ENCODE results near the gene PLCB4.

PLCB4 gene

GRCh38 chr20:9059931-9060330, 9.0 kb upstream of the PLCB4 start:
- no peak for DNase-seq (ENCODE audit: low read depth in 2 of 2, low spot score in 1 of 2)

- no peak for DNase-seq (ENCODE audit: low read depth in 2 of 2, low spot score in 1 of 2)
Measured at GRCh38 chr20:9061434-9061833, 7.5 kb upstream of the PLCB4 start.

DNA sequence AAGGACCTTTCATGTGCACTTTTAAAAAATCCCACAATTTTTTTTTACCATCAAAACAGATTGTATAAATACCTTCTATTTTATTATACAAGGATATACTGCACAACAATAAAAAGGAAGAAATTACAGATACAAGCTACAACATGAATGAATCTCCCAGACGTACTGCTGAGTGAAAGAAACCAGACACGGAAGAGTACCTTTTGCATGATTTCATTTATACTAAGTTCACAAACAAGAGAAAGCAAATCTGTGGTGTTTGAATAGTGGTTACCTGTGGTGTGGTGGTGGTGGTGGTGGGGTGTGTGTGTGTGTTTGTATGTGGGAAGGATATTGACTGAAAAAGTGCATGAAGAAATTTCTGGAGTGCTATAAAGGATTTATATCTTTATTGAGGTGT, 6.8 kb upstream of the PLCB4 start:
- DNase-seq (ENCODE audit: low read depth in 2 of 2, low spot score in 1 of 2): no peak

DNA sequence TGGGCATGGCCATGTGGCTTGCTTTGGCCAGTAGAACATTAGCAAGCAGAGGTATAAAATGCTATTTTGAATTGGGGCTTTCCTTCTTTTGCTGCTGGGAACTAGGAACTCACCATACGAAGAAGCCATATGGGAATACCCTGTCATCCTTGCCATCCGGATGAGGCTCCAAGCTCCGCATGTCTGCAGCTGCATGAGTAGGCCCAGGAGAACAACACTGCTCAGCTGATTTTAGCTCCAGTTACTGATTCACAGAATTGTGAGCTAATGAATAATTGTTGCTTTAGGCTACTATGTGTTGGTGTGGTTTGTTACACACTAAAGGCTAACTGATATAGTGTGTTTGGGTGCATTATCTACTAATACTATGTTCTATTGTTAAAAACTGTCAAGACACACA, 2.7 kb upstream of the PLCB4 start:
- no peak for DNase-seq (ENCODE audit: low read depth in 2 of 2, low spot score in 1 of 2)

DNA sequence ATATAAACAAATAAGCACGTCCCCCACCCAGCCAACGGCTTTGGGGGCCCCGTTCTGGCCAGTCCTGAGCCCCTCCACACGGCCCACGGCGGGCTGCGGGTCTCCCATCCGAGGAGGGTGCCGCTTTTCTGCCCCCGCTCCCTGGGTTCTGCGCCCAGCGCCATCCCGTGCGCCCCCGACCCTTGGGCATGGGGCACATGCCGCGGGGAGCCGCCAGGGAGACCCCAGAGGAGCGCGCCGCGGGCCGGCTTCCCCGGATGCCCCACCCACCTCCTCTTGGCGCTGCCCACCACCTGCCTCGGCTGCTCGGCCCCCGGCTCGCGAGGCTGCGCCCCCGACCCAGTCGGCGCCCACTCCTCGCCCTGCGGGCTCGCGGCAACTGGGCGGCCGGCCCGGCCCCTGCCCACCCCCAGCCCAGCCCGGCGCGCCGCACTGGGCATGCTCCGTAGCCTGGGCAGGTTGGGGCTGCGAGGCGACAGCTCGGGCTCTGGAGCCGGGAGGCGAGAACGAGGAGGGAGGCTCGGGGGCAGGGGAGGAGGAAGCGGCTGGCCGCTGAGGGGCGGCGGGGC, 570 bp upstream of the PLCB4 start:
- DNase-seq (ENCODE audit: low read depth in 2 of 2, low spot score in 1 of 2): no peak

- no peak for DNase-seq (ENCODE audit: low read depth in 2 of 2, low spot score in 1 of 2)
Measured at GRCh38 chr20:9070304-9070703, 1.4 kb downstream of the PLCB4 start.

DNA sequence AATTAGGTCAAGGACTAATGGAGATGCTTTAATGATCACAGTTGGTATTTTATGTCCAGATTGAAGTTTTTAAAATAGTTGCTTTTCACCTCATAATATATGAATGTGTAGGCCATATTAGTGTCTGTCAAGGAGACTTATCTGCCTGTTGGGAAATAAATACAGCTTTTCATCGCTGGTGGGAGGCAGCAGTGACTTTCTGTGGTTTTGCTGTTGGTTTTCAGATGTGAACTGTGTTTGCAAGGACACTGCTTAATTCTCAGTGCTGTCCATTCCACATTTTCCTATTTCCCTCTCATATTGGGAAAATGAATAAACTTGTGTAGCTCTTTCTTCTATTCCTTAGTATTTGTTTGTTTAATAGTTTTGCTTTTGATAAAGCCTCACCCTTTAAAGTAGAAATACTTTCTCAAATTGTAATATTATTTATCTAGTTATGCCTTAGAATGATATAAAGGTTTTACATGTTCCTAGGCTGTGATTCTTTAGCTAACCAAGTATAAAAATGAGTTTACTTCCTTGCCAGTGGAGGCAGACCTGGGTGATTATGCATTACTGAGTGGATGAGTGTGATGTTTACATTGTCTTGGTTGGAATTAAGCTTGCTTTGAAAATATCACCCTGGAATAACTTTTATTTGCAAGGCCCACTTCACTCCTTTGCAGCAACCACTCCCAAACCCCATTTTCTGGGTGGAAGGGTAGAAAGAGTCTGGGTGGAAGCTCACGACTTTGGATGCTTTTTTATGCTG, 3.3 kb downstream of the PLCB4 start:
- DNase-seq (ENCODE audit: low read depth in 2 of 2, low spot score in 1 of 2): no peak

DNA sequence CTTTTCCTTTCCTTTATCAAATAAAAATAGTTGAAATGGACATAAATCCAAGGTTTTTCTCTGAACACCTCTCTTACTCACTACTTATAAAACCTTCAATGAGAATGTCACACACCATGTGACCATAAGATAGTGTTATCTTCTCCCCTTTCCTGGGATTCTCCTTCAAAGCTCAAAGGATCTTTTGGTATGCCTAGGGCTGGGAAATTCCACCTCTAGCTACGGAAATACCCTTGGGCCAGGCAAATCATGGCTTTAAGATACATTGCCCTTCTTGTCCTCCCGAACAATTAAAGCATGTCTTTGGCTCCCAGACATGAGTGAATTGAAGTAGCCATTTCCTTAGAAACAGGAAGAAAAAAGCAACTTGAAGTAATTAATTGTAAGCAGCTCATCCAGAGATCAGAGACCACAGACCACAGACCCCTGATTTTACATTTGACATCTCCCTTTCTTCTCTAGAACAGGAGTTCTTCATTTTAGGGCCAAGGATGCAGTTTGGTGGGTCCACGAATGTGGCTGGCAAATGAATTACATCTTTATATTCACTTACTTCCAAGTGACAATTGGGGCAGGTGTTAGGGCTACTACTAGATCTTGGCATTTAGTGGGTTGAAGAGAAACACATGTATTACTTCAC, 4.1 kb downstream of the PLCB4 start:
- DNase-seq (ENCODE audit: low read depth in 2 of 2, low spot score in 1 of 2): no peak

DNA sequence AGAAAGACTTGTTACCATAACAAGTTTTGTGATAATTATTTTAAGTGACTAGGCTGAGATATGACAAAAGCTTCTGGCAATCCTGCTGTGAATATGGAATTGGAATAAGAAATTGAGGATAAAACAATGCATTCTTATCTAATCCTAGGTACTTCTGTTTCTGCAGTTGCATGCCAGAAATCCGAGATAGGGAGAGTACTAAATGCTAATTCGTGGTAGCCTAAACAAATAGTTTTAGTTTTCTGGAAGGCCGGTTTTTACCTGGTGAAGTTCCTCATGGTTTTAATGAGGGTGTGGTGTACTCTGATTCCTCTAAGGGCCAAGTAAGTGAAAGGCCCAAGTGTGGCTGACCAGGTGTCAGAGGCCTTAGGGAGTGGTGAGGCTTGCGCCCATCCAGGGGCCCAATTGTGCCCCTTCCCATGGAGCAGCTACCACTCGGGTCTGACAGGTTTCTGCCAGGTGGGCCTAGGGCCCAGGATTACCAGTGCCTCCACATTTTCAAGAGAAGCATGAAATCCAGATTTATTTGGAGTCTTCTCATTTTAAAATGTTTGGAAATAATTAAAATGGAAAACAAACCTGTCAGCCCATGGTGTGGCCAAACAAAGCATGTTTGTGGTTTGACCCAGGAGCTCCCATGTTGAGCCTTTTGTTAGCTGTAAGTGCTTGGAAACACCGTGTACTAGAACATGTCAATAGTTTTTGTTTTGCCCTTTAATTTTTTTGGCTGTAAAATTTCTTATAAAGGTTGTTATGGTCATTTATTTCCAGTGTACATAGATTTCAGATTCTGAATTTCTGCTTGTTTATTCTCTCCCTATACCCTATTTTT, 6.6 kb downstream of the PLCB4 start:
- no peak for DNase-seq (ENCODE audit: low read depth in 2 of 2, low spot score in 1 of 2)

- no peak for DNase-seq (ENCODE audit: low read depth in 2 of 2, low spot score in 1 of 2)
Measured at GRCh38 chr20:9076440-9076839, 7.6 kb downstream of the PLCB4 start.

GRCh38 chr20:9078826-9079731, 10.2 kb downstream of the PLCB4 start:
- DNase-seq (ENCODE audit: low read depth in 2 of 2, low spot score in 1 of 2): no peak

DNA sequence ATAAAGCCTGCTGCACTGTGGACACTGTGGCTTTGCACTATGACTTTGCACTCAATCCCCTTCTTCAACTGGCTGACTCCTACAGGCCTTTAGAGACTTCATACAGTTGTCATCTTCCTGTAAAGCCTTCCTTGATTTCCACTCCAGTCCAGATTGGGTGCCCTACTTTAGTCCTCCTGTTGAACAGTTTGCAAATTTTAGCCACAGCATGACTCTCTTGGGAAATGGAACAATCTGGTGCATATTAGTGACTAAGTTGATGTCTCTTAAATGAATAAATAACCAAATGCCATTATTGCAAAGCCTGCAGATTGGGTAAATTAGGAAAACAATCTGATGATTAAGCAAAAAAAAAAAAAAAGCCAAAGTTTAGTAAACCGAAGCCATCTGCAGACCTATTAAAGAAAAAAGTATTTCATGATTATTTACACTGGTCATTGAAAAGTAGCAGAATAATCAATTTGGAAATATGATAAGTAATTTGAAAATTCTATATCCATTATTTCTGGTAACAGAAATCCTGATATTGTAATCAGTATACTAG, 12.6 kb downstream of the PLCB4 start:
- DNase-seq (ENCODE audit: low read depth in 2 of 2, low spot score in 1 of 2): no peak

DNA sequence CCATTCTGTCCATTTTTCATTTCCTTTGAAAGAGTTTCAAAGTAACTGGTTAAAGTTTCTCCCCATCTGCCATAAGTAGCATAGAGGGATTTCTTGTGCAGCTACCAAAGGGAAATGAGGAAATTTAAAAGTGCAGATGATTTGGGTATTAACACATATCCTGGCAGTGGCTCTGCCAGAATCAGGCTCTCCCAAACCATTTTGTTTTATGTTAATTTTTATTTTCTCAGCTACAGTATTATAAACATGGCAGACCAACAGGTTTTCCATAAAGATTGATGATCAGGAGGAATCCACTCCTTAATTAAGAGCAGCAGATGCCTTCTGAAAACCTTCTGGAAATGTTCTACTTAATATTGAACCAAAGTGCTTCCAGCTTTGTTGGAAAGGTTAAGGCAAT, 13.9 kb downstream of the PLCB4 start:
- no peak for DNase-seq (ENCODE audit: low read depth in 2 of 2, low spot score in 1 of 2)

DNA sequence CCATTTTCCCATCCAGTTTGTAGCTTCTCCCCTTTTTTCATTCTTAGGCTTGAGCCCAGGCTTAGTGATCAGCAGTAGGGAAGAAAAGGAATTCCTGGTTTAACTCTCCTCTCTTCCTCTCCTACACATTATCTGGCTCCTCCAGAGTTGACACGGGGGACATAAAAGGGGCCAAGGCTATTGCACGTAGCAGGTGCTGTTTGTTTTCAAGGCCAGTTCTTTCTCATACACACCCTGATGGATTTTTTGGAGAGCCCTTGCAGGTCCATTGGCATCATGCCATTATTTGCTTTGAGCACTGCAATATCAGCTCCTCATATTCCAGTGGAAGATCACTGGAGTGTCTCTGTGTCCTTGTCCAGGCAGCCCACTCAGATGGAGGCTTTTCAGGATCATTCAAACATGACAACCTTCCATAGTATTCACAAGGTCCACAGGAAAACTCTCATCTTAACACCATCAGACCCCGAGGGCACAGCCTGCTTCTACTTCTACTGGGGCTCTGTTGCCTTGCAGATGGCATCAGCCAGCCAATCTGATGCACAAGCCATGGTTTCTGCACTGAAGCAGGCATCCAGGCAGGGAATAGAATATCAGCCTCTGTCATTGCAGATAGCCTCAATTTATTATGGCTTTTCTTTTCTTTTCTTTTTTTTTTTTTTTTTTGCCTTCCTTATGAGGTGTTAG, 18.8 kb downstream of the PLCB4 start:
- no peak for DNase-seq (ENCODE audit: low read depth in 2 of 2, low spot score in 1 of 2)

GRCh38 chr20:9088556-9088955, 19.7 kb downstream of the PLCB4 start:
- DNase-seq (ENCODE audit: low read depth in 2 of 2, low spot score in 1 of 2): no peak

GRCh38 chr20:9092113-9092512, 23.2 kb downstream of the PLCB4 start:
- no peak for DNase-seq (ENCODE audit: low read depth in 2 of 2, low spot score in 1 of 2)

- no peak for DNase-seq (ENCODE audit: low read depth in 2 of 2, low spot score in 1 of 2)
Measured at GRCh38 chr20:9092655-9093054, 23.8 kb downstream of the PLCB4 start.

DNA sequence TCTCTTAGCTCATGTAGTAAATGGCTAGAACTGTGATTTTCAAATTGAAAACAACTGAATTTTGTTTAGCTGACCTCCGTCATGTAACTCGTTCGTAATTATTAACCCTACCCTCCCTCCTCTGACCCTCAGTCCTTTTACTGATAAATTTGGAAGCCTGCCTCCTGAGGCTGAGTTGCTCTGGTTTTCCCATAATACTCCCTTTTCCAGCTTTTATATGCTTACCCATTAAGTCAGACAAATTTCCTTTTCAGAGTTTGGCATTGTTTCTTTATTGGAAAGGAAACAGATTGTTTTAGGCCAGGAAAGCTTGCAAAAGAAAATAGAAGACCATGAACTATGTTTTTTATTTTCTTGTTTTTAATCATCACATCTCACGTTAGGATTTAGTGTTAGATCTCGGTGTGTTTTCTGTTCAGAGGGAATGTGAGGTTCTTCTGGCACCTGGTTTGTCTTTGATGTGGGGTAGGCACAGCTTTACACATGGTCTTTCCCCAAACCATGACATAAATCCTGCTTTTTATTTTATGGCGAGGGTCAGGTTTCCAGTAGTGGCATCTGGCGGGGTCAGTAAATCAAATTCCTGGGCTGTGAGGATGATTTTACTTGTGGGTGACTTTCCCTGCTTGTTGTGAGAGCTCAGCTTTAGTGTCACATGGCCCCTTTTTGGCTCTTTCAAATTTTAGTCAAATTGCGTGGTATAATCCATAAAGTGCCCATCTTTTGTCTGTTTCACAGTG, 24.5 kb downstream of the PLCB4 start:
- DNase-seq (ENCODE audit: low read depth in 2 of 2, low spot score in 1 of 2): no peak

GRCh38 chr20:9099372-9099771, 30.5 kb downstream of the PLCB4 start:
- DNase-seq (ENCODE audit: low read depth in 2 of 2, low spot score in 1 of 2): no peak

All from stimulated activated CD8-positive, alpha-beta memory T cell treated with anti-CD3 and anti-CD28 coated beads, Interleukin-4, amount 100 ng/mL, for 1 hour (primary cell).